Mesendoderm (in vitro differentiated cells): ENCODE data around the gene GPR83.

Source experiments
- DNase-seq: peaks from one replicate; pipeline ENCODE4 v3.0.0; 2013
- H2AK5ac ChIP-seq: 2 replicates; pipeline ENCODE4 v1.6.1; 2013; ENCODE audit warnings: low read length, inconsistent platforms
- H2BK120ac ChIP-seq: 2 replicates; pipeline ENCODE4 v1.6.1; 2013; ENCODE audit warnings: low read depth, mild to moderate bottlenecking, low read length, moderate library complexity, mixed read lengths
- H2BK15ac ChIP-seq: replicated peaks from 2 replicates; pipeline ENCODE4 v1.6.1; 2013; ENCODE audit warnings: low read depth, mild to moderate bottlenecking, moderate library complexity
- H2BK5ac ChIP-seq: 2 replicates; pipeline ENCODE4 v1.6.1; 2013; ENCODE audit warnings: low read length, inconsistent platforms
- H3K18ac ChIP-seq: 2 replicates; pipeline ENCODE4 v1.6.1; 2013; ENCODE audit warnings: mild to moderate bottlenecking, low read length, mixed read lengths
- H3K23ac ChIP-seq: one replicate; pipeline ENCODE4 v1.6.1; 2013; ENCODE audit warnings: low read length
- H3K27ac ChIP-seq: 2 replicates; pipeline ENCODE4 v1.5.1; 2013; ENCODE audit warnings: low read depth, mild to moderate bottlenecking, inconsistent platforms, low read length, moderate library complexity
- H3K27me3 ChIP-seq: 2 replicates; pipeline ENCODE4 v1.6.1; 2013; ENCODE audit warnings: low read length, control low read depth, mild to moderate bottlenecking, inconsistent platforms; ENCODE audit not compliant: insufficient read depth, poor library complexity
- H3K36me3 ChIP-seq: 2 replicates; pipeline ENCODE4 v1.6.1; 2013; ENCODE audit warnings: low read length, inconsistent platforms; ENCODE audit not compliant: control insufficient read depth, insufficient read depth
- H3K4ac ChIP-seq: one replicate; pipeline ENCODE4 v1.6.1; 2013; ENCODE audit warnings: low read depth, mild to moderate bottlenecking, low read length, moderate library complexity
- H3K4me1 ChIP-seq: 2 replicates; pipeline ENCODE4 v1.6.1; 2013; ENCODE audit warnings: low read depth, low read length, inconsistent platforms; ENCODE audit not compliant: control insufficient read depth
- H3K4me2 ChIP-seq: 2 replicates; pipeline ENCODE4 v1.6.1; 2013; ENCODE audit warnings: low read length
- H3K4me3 ChIP-seq: 2 replicates; pipeline ENCODE4 v1.5.1; 2013; ENCODE audit warnings: mild to moderate bottlenecking, low read length
- H3K56ac ChIP-seq: one replicate; pipeline ENCODE4 v1.6.1; 2013; ENCODE audit warnings: low read length
- H3K79me1 ChIP-seq: 2 replicates; pipeline ENCODE4 v1.6.1; 2013; ENCODE audit warnings: low read length, inconsistent platforms
- H3K79me2 ChIP-seq: 2 replicates; pipeline ENCODE4 v1.6.1; 2013; ENCODE audit warnings: mild to moderate bottlenecking, low read length; ENCODE audit not compliant: control insufficient read depth, insufficient read depth
- H3K9ac ChIP-seq: 2 replicates; pipeline ENCODE4 v1.6.1; 2013; ENCODE audit warnings: low read length, inconsistent platforms
- H4K5ac ChIP-seq: one replicate; pipeline ENCODE4 v1.6.1; 2013; ENCODE audit warnings: low read length
- H4K8ac ChIP-seq: one replicate; pipeline ENCODE4 v1.6.1; 2013; ENCODE audit warnings: low read depth, mild to moderate bottlenecking, control low read depth, low read length, moderate library complexity
- WGBS: extraction: QIAGEN DNeasy Blood & Tissue Kit; methylation state at CpG from one replicate; pipeline ENCODE4 v1.1.7; 2013; ENCODE audit warnings: low lambda C conversion rate, missing lambda C conversion rate; ENCODE audit not compliant: insufficient coverage; ENCODE audit errors: extremely low coverage; 5-methylcytosine and 5-hydroxymethylcytosine counted together

The GPR83 gene

GRCh38 chr11:94445641-94446040 lies 44.4 kb upstream of the GPR83 start:
- no peaks in the 10 kb centered on the region for H3K27me3 ChIP-seq

GRCh38 chr11:94433049-94433448 lies 31.8 kb upstream of the GPR83 start:
- Histone ChIP-seq H3K4me1 (peaks cover 4% of the 10 kb centered on the region), H2BK15ac (no peak overlapping the region), H3K4me3 (no peak overlapping the region), H3K79me1 (no peaks in the 10 kb centered on the region), H3K36me3 (no peaks in the 10 kb centered on the region), H3K56ac (no peak overlapping the region), H4K8ac (no peak overlapping the region), H3K9ac (no peak overlapping the region), H4K5ac (no peak overlapping the region), H3K23ac (no peak overlapping the region), H2BK120ac (no peak overlapping the region), H3K27ac (no peak overlapping the region), H2BK5ac (no peak overlapping the region), H3K4ac (no peak overlapping the region), H3K27me3 (no peaks in the 10 kb centered on the region), H3K79me2 (no peaks in the 10 kb centered on the region), H3K18ac (no peak overlapping the region), H3K4me2 (no peak overlapping the region), H2AK5ac (no peak overlapping the region)
- DNase-seq = no peak
- WGBS = no CpG with 5 or more reads among the region's 1 CpG

More at GRCh38 chr11:94445641-94446040, 44.4 kb upstream of the GPR83 start:
- Histone ChIP-seq H3K56ac (no peak overlapping the region), H2BK5ac (no peak overlapping the region), H4K5ac (no peak overlapping the region), H3K79me2 (no peaks in the 10 kb centered on the region), H3K18ac (no peak overlapping the region), H3K4me2 (no peak overlapping the region), H3K36me3 (no peaks in the 10 kb centered on the region), H2AK5ac (no peak overlapping the region), H3K23ac (no peak overlapping the region), H3K9ac (no peak overlapping the region), H2BK120ac (no peak overlapping the region), H3K4me3 (no peak overlapping the region), H2BK15ac (no peak overlapping the region), H4K8ac (no peak overlapping the region), H3K4ac (no peak overlapping the region), H3K79me1 (no peaks in the 10 kb centered on the region), H3K4me1 (peaks cover 4% of the 10 kb centered on the region), H3K27ac (no peak overlapping the region)
- no CpG with 5 or more reads among the region's 1 CpG for WGBS
- no peak for DNase-seq

- Histone ChIP-seq H4K8ac (no peak overlapping the region), H3K79me1 (no peaks in the 10 kb centered on the region), H2BK15ac (no peak overlapping the region), H3K4me1 (no peaks in the 10 kb centered on the region), H3K4me2 (no peak overlapping the region), H4K5ac (no peak overlapping the region), H3K23ac (no peak overlapping the region), H2BK120ac (no peak overlapping the region), H3K4me3 (no peak overlapping the region), H3K36me3 (no peaks in the 10 kb centered on the region), H3K27me3 (no peaks in the 10 kb centered on the region), H3K27ac (no peak overlapping the region), H3K4ac (no peak overlapping the region), H3K18ac (no peak overlapping the region), H3K9ac (no peak overlapping the region), H3K56ac (no peak overlapping the region), H3K79me2 (no peaks in the 10 kb centered on the region), H2BK5ac (no peak overlapping the region), H2AK5ac (no peak overlapping the region)
- WGBS = no CpG with 5 or more reads among the region's 2 CpGs
- DNase-seq = no peak
Measured at GRCh38 chr11:94424662-94425061, 23.4 kb upstream of the GPR83 start.

GRCh38 chr11:94424011-94424410 lies 22.8 kb upstream of the GPR83 start:
- Histone ChIP-seq H3K27me3 (no peaks in the 10 kb centered on the region), H3K4me1 (no peaks in the 10 kb centered on the region), H3K23ac (no peak overlapping the region), H4K8ac (no peak overlapping the region), H3K4ac (no peak overlapping the region), H3K36me3 (no peaks in the 10 kb centered on the region), H2BK5ac (no peak overlapping the region), H3K4me2 (no peak overlapping the region), H3K79me2 (no peaks in the 10 kb centered on the region), H4K5ac (no peak overlapping the region), H2BK15ac (no peak overlapping the region), H3K18ac (no peak overlapping the region), H2BK120ac (no peak overlapping the region), H3K27ac (no peak overlapping the region), H3K4me3 (no peak overlapping the region), H2AK5ac (no peak overlapping the region), H3K56ac (no peak overlapping the region), H3K9ac (no peak overlapping the region), H3K79me1 (no peaks in the 10 kb centered on the region)
- no peak for DNase-seq
- no CpG with 5 or more reads among the region's 2 CpGs for WGBS

- Histone ChIP-seq H2BK5ac (no peak overlapping the region), H3K36me3 (no peaks in the 10 kb centered on the region), H3K9ac (no peak overlapping the region), H3K79me2 (no peaks in the 10 kb centered on the region), H3K27ac (no peak overlapping the region), H4K8ac (no peak overlapping the region), H3K79me1 (no peaks in the 10 kb centered on the region), H2BK15ac (no peak overlapping the region), H3K23ac (no peak overlapping the region), H3K18ac (no peak overlapping the region), H3K27me3 (no peaks in the 10 kb centered on the region), H3K4ac (no peak overlapping the region), H2AK5ac (no peak overlapping the region), H3K4me2 (no peak overlapping the region), H3K56ac (no peak overlapping the region), H2BK120ac (no peak overlapping the region), H3K4me3 (no peak overlapping the region), H4K5ac (no peak overlapping the region), H3K4me1 (no peaks in the 10 kb centered on the region)
- no CpG with 5 or more reads among the region's 3 CpGs for WGBS
- DNase-seq = no peak
Measured at GRCh38 chr11:94423507-94423906, 22.3 kb upstream of the GPR83 start.

- H3K23ac ChIP-seq = no peak overlapping the region
- no peak for DNase-seq
- no peaks in the 10 kb centered on the region for H3K4me1 ChIP-seq
- H3K79me1 ChIP-seq = no peaks in the 10 kb centered on the region
- no peak overlapping the region for H2BK5ac ChIP-seq
- H3K4ac ChIP-seq = no peak overlapping the region
- H4K8ac ChIP-seq = no peak overlapping the region
- H3K27ac ChIP-seq = no peak overlapping the region
- H3K56ac ChIP-seq = no peak overlapping the region
- H4K5ac ChIP-seq = no peak overlapping the region
- no CpG with 5 or more reads among the region's 3 CpGs for WGBS
- H3K79me2 ChIP-seq = no peaks in the 10 kb centered on the region
- no peak overlapping the region for H3K4me3 ChIP-seq
- H3K4me2 ChIP-seq = no peak overlapping the region
- H3K36me3 ChIP-seq = no peaks in the 10 kb centered on the region
- H3K18ac ChIP-seq = no peak overlapping the region
- no peak overlapping the region for H3K9ac ChIP-seq
- no peak overlapping the region for H2BK15ac ChIP-seq
- no peak overlapping the region for H2AK5ac ChIP-seq
- no peak overlapping the region for H2BK120ac ChIP-seq
- H3K27me3 ChIP-seq = no peaks in the 10 kb centered on the region
Measured at GRCh38 chr11:94418123-94418765, 17.0 kb upstream of the GPR83 start.
